NOMO-1 (cell line): ENCODE results near the gene ALCAM.

Experiments used
- DNase-seq, 2 experiments: peaks; one replicate each; lab custom pipeline; 2025; ENCODE audit not compliant: unreplicated experiment in 2 of 2; lab: John Stamatoyannopoulos, UW

The ALCAM gene

DNA sequence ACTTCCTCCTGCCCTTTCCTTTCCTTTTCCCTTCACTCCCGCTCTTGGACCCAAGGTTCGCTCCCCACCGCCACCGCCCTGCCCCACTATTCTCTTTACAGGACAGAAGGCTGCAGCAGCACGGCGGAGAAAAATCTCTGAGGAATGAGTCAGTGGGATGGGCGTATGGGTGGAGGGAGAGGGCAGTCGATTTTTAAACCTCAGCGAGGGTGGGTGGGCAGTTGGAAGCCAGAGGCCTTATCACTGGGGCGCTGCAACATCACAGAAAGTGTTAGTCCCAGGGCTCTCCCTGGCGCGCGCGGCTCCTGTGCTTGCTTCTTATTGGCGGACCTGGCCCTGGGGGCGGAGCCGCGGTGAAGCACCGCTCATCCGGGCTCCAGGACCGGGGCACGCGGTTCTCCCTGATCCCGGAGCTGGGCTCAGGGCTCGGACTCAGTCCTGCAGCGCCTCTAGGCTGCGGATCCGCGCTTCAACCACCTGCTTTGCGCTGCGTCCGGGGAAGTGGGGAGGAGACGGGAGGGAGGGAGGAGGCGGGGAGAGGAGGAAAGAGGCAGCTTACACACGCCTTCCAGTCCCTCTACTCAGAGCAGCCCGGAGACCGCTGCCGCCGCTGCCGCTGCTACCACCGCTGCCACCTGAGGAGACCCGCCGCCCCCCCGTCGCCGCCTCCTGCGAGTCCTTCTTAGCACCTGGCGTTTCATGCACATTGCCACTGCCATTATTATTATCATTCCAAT is at the start of gene ALCAM:
Gene ALCAM, plus strand, starts transcription at position 584 of the 737 bp plus-strand sequence.
- peak; percentile 89 to 93 for DNase-seq

DNA sequence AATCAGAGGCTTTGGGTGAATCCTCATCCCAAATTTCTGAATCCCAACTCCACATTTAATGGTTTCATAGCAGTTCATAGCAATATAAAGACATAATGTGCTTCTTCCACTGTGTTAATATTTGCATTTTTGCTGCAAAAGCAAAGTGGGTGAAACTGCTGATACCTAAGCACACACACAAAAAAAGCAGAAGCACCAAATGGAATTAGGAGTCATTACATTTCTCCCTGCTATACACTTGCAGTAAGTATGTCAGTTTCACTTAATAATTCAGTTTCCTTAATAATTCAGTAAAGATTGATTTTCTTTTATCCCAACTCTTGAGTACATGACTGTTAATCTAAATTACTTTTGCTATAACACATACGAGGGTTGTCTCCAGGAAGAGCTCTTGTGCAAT is 48.9 kb upstream of the ALCAM start:
- DNase-seq, result no peak

DNA sequence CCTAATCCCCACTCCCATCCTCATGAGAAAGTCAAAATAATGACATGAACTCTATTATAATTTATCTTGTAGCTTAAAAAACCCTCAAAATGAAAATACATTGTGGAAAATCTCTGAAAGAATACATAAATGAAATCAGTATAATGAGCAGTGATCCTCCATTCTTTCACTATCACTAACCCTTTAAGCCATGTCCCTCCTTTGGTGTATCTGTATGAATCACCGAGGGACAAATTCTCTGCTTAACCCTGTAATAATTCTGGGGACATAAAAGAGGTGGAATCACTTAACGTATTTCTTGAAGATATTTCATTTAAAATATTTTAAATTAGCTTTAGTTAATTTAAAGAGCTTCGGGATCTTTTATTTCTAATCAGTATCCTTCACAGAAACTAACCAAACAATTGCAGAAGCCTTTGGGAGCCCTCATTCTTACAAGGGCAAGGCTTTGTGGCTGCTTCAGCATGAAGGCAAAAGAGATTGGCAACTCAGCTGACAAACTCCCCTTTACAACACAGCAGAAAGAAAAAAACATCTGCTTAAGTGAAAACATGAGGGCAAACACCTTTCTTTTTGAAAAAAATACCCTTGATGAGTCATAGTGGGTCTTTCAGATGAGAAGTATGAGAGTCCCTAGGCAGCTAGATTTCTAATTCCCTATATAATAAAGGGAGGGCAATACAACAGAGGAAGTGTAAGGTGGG is 44.0 kb upstream of the ALCAM start:
- DNase-seq, result no peak

DNA sequence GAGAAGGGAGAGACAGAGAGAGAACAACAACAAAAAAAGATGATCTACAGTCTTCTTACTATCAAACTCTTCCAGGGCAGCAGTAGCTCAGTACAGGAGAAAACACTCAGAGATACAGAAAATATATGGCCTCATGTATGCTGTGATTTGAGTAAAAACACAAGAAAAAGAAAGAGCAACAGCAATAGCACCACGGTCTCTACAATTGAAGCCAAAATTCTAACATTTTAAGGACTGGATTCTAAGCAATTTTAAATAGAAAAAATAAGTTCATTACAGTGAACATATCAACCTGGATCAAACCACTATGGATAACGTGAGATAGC is 43.5 kb upstream of the ALCAM start:
- DNase-seq, result no peak

- DNase-seq, result no peak
These were observed 41.8 kb upstream of the ALCAM start for GRCh38 chr3:105324951-105325350.

DNA sequence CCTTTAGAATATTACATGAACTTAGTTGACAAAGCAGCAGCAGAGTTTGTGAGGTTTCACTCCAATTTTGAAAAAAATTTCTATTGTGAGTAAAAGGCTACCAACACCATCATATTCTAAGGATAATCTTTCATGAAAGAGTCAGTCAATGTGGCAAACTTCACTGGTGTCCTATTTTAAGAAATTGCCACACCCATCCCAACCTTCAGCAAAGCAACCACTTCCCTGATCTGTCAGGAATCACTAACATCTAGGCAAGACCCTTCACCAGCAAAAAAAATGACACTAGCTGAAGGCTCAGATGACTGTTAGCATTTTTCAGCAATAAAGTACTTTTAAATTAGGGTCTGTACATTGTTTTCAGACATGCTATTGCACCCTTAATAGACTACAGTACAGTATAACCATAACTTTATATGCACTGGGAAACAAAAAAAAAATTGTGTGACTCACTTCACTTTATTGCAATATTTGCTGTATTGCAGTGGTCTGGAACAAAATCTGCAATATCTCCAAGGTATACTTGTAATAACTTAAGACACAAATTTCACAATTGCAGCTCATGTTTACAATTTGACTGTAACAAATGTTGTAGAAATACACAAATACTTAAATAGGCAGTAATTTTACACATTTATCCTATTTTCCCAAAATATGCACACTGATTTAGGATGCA is 38.9 kb upstream of the ALCAM start:
- peak in 1 of 2 experiments; percentile 69 for DNase-seq

GRCh38 chr3:105328338-105328730 is 38.4 kb upstream of the ALCAM start:
- no peak for DNase-seq

GRCh38 chr3:105332961-105333360 is 33.7 kb upstream of the ALCAM start:
- DNase-seq, result no peak

DNA sequence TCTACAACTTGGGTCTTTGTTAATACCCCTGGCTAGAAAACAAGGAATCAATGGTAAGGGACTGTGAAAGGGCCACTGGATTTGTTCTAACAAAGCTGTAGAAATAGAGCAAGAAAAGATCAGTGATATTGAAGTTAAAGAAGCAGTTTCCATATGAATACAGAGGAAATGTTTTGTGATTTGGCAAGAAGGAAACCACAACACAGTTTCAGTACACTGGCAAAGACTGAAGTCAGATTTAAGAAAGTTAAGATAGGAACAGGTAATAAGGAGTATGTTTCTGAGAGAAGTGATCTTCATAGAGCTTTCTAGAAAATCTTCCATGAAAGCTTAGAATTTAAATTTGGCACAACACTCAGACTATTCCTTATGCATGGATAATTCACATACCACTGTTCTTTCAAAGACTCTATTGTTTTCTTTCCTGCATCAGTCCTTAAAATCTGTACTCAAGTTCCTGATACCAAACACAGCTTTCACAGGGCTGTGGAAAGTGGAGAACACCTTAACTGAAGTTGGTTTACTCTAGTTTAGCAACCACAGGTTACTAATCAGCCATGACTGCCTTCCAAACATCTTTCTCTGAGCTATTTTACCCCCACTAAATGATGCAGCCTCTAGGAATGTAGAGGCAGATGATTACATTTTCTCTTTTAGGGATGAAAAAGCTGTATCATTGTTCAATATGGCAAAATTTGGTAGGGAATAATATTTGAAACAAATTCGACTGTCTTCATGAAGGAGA is 32.4 kb upstream of the ALCAM start:
- peak in 1 of 2 experiments; percentile 47 for DNase-seq

DNA sequence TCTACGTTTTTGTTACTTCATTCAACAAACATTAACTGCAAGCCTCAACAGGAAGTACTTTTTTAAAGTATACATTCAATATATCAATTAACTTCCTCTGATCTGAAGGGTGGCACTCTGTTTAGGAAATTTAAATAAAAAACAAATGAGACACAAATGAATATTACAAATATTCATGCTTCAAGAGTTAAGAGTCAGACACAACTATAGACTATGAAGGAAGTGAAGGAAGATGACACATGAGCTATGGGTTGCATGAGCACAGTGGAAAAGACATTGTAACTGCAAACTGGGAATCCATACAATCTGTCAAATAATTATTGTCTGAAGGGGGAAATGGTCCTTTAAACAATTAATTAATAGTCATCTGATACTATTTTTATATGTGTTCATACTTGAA is 26.8 kb upstream of the ALCAM start:
- DNase-seq, result no peak

GRCh38 chr3:105343991-105344390 is 22.7 kb upstream of the ALCAM start:
- DNase-seq, result no peak

DNA sequence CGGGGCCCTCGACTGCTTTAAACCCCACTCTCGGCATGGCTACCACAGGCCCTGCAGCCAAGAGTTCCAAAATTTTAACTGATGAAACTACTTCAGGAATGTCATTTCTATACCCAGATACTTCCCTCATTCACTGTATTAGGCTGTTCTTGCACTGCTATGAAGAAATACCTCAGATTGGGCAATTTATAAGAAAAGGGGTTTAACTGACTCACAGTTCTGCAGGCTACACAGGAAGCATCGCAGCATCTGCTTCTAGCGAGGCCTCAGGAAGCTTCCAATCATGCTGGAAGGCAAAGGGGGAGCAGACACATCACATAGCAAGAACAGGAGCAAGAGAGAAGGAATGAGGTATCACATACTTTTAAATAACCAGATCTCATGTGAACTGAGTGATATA is 21.6 kb upstream of the ALCAM start:
- DNase-seq, result peak in 1 of 2 experiments; percentile 7

DNA sequence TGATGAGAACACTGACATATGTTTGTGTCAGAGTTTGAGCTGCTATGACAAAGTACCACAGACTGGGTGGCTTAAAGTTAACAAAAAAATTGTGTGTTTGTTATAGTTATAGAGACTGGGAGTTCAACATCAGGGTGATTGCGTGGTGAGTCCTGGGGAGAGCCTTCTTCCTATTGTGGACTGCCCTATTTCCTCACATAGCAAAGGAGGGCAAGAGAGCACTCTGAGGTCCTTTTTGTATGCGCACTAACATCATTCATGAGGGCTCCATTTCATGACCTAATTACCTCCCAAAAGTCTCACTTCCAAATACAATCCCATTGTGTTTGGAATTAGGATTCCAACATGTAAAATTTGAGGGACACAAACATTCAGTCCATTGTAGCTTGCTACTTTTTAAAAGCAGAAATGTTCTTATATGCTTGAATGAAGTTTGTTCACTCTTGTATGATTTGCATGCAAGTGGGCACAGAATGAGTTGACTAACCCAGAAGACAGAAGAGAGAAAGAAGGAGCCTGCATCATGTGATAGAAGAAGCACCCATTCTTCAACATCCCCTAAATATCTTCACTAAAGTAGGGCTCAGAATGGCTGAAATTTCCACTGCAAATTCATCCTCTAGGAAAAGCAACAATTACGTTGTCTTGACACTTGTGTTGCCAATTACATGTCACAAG is 18.9 kb upstream of the ALCAM start:
- DNase-seq, result no peak

DNA sequence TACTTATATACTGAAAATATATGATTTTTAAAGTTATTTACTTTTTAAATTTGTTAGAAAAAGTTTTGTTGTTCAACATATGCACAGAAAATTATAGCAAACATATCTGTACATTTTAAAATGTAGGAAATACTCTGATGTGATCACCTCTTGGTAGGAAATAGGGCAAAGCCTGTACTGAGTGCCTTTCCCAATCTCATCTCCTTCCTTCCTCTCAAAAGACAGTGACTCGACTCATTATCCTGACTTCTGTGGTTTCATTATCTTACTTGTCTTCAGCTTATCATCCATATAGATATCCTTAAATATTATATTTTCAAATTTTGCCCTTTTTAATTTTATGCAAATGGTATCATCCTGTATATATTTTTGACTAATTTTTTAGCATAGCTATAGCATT is 18.4 kb upstream of the ALCAM start:
- DNase-seq, result no peak

DNA sequence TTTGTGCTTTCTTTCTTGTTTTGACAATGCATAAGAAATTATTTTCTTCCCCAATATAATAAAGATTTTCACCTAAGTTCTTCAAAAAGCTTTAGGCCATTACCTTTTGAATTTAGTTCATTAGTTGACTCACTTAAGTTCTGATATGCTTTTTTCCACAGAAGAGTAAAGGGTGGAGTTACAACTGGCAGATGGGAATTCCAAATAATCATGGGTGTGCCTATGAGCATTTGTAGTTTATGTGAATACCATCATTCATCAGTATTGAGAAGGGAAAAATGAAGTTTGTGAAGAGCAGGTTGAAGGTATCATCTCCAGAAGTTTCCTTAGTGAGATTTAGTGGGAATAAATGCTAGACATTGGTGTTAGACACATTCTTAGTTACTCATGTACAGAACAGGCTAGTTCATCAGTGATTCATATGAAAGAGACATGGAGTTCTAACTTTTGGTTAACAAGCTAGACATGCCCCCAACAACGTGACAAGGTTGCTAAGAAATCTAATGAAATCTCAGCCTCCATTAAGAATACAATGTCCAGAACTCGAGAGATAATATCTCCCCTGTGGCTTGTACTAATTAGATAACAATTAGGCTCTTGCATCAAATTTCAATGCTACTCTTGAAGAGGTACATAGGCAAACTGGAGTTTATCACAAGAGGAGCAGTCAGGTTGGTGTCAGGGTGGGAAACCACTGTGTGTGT is 16.9 kb upstream of the ALCAM start:
- no peak for DNase-seq

DNA sequence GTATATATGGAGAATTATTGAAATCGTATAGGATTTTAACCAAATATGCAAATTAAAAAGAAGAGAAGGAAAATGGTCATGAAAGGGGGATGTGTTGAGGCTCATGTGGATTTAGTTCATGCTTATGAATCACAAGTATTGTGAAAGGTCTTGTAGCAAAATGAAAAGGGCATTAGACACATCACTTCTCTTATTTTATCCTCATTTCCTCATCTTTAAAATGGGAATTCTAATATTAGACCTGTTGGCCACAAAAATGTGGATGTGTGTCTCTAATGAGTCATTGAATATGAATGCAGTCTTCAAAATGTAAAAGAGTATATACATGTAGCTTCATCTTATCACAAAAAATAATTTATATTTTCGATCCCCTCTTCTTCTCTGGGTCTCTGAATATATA is 14.9 kb upstream of the ALCAM start:
- peak; percentile 42 to 82 for DNase-seq

DNA sequence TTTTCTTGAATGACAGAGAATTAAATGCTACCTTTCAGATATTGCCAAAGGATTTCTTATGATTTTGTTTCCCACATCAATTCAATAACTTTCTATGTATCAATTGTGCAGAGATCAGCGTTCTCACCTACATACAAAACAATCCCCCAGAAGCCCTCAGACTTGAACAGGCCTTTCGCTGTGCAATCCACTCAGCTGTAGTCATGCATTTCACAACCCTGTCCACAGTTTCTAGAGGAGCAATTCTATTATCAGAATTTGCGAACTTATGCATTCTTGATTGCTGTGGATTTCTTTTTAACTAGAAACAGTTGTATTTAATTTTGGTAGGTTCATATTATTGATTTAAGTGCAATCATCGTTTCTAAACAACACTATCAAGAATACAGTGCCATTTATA is 13.7 kb upstream of the ALCAM start:
- peak in 1 of 2 experiments; percentile 23 for DNase-seq

DNA sequence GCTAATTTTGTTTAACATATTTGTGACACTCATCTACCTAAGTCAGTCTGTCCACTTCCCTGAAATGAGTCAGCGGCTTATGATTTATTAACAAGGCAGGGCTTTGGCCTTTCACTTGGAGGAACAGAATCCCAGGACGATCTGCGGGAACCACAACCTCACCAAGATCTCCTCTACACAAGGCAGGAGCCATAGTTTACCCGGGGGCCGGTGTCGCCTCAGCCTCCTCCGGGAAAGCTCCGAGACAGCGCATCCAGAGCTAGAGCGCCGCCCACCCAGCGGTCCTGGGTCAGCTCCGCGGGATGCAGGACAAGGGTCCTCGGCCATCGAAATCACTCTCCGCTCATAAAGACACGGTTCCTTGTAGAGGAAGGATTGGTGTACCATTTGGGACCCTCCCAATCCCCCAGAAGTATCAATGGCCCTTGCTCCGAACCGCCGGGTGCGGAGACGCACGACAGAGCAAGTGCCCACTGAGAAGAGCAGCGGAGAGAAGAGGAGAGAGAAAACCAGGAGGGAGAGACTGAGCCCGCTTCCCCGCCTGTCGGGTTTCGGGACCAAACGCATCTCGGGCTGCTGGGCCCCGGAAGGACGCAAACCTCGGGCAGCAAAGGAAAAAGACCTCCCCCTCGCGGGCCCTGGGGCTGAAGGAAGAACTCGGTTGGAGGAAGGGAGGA is 13.1 kb upstream of the ALCAM start:
- DNase-seq, result peak in 1 of 2 experiments; percentile 15

GRCh38 chr3:105354429-105354828 is 12.3 kb upstream of the ALCAM start:
- no peak for DNase-seq
